ENCODE results near the gene CDC45.
"Not testable (repeated sequence)": the region's sequence is repeated elsewhere in the genome, so short reads cannot be mapped to it uniquely, and the experiment has no call there.

The CDC45 gene

DNA sequence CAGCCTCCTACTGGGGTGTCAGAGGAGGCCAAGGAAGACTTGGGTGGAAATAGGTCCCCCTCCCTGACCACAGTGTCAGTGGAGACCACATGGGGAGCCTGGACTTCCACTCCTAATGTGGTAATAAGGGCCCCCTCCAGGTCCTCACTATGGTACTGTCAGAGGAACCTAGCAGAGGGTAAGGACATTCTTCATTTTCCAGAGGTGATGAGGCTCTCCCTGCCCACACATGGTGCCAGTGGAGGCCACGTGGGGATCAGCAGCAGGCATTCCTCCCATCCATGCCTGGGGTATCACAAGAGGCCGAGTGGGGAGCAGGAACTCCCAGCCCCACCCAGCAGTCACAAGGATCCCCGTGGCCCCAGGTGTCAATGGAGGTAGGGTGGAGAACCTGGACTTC is 51.0 kb downstream of the CDC45 start:
- no peaks in the 10 kb centered on the region for H3K9me3 ChIP-seq (ENCODE audit: insufficient read depth, low read length)
- TF ChIP-seq YY1 (IDR thresholded peaks at IDR 0.05; ENCODE audit: insufficient read depth, insufficient read length), result no peak
- no peak for TF ChIP-seq SUZ12 (IDR thresholded peaks at IDR 0.05; ENCODE audit: extremely low read depth, insufficient read depth, insufficient read length)
- TF ChIP-seq ZNF274 (IDR thresholded peaks at IDR 0.05; ENCODE audit: low read depth, low read length), result no peak
- H3K4me3 ChIP-seq (ENCODE audit: insufficient read length, low read depth), result no peak overlapping the region
- H3K36me3 ChIP-seq (ENCODE audit: insufficient read depth, insufficient read length, low read length), result no peaks in the 10 kb centered on the region
- no peak overlapping the region for H3K9ac ChIP-seq (ENCODE audit: insufficient read length, low read depth)
- H3K27me3 ChIP-seq (ENCODE audit: insufficient read depth, insufficient read length), result peaks cover 9% of the 10 kb centered on the region
- DNase-seq (ENCODE audit: low read depth, low spot score), result no peak
- peaks cover 13% of the 10 kb centered on the region for H3K4me1 ChIP-seq (ENCODE audit: insufficient read depth, insufficient read length)

- not testable (repeated sequence) for H3K9ac ChIP-seq (ENCODE audit: insufficient read length, low read depth); H3K36me3 ChIP-seq (ENCODE audit: insufficient read depth, insufficient read length, low read length); H3K27me3 ChIP-seq (ENCODE audit: insufficient read depth, insufficient read length); DNase-seq (ENCODE audit: low read depth, low spot score); H3K4me3 ChIP-seq (ENCODE audit: insufficient read length, low read depth); H3K9me3 ChIP-seq (ENCODE audit: insufficient read depth, low read length)
- peaks cover 11% of the 10 kb centered on the region for H3K4me1 ChIP-seq (ENCODE audit: insufficient read depth, insufficient read length)
These were observed 51.6 kb downstream of the CDC45 start for GRCh38 chr22:19531327-19531726.

GRCh38 chr22:19533049-19533626 is 53.4 kb downstream of the CDC45 start:
- Histone ChIP-seq H3K36me3 (ENCODE audit: insufficient read depth, insufficient read length, low read length) (no peaks in the 10 kb centered on the region), H3K9ac (ENCODE audit: insufficient read length, low read depth) (no peak overlapping the region), H3K4me3 (ENCODE audit: insufficient read length, low read depth) (no peak overlapping the region), H3K27me3 (ENCODE audit: insufficient read depth, insufficient read length) (no peaks in the 10 kb centered on the region), H3K9me3 (ENCODE audit: insufficient read depth, low read length) (no peaks in the 10 kb centered on the region), H3K4me1 (ENCODE audit: insufficient read depth, insufficient read length) (peaks cover 2% of the 10 kb centered on the region)
- DNase-seq (ENCODE audit: low read depth, low spot score), result no peak
- TF ChIP-seq YY1 (IDR thresholded peaks at IDR 0.05; ENCODE audit: insufficient read depth, insufficient read length), result no peak
- no peak for TF ChIP-seq SUZ12 (IDR thresholded peaks at IDR 0.05; ENCODE audit: extremely low read depth, insufficient read depth, insufficient read length)
- no peak for TF ChIP-seq ZNF274 (IDR thresholded peaks at IDR 0.05; ENCODE audit: low read depth, low read length)

GRCh38 chr22:19533857-19534256 is 54.1 kb downstream of the CDC45 start:
- Histone ChIP-seq H3K36me3 (ENCODE audit: insufficient read depth, insufficient read length, low read length) (no peaks in the 10 kb centered on the region), H3K9ac (ENCODE audit: insufficient read length, low read depth) (no peak overlapping the region), H3K4me3 (ENCODE audit: insufficient read length, low read depth) (no peak overlapping the region), H3K4me1 (ENCODE audit: insufficient read depth, insufficient read length) (no peaks in the 10 kb centered on the region), H3K27me3 (ENCODE audit: insufficient read depth, insufficient read length) (no peaks in the 10 kb centered on the region), H3K9me3 (ENCODE audit: insufficient read depth, low read length) (no peaks in the 10 kb centered on the region)
- DNase-seq (ENCODE audit: low read depth, low spot score), result no peak
- TF ChIP-seq SUZ12 (IDR thresholded peaks at IDR 0.05; ENCODE audit: extremely low read depth, insufficient read depth, insufficient read length) (no peak), YY1 (IDR thresholded peaks at IDR 0.05; ENCODE audit: insufficient read depth, insufficient read length) (no peak), ZNF274 (IDR thresholded peaks at IDR 0.05; ENCODE audit: low read depth, low read length) (no peak)

DNA sequence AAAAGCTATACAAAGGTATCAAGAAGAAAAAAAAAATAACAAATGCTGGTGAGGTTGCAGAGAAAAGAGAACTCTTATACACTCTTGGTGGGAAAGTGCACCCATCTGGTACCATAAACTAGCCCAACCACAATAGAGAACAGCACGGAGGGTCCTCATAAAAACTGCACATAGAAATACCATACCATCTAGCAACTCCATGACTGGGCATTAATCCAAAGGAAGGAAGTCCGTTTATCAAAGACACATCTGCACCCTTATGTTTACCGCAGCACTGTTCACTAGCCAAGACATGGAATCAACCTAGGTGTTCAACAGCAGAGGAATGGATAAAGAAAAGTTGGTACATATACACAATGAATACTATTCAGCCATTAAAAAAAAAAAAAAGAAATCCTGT is 55.3 kb downstream of the CDC45 start:
- H3K36me3 ChIP-seq (ENCODE audit: insufficient read depth, insufficient read length, low read length), result no peaks in the 10 kb centered on the region
- no peaks in the 10 kb centered on the region for H3K4me1 ChIP-seq (ENCODE audit: insufficient read depth, insufficient read length)
- TF ChIP-seq SUZ12 (IDR thresholded peaks at IDR 0.05; ENCODE audit: extremely low read depth, insufficient read depth, insufficient read length) (no peak), ZNF274 (IDR thresholded peaks at IDR 0.05; ENCODE audit: low read depth, low read length) (no peak), YY1 (IDR thresholded peaks at IDR 0.05; ENCODE audit: insufficient read depth, insufficient read length) (no peak)
- no peaks in the 10 kb centered on the region for H3K27me3 ChIP-seq (ENCODE audit: insufficient read depth, insufficient read length)
- H3K9ac ChIP-seq (ENCODE audit: insufficient read length, low read depth), result no peak overlapping the region
- H3K4me3 ChIP-seq (ENCODE audit: insufficient read length, low read depth), result no peak overlapping the region
- H3K9me3 ChIP-seq (ENCODE audit: insufficient read depth, low read length), result no peaks in the 10 kb centered on the region
- no peak for DNase-seq (ENCODE audit: low read depth, low spot score)

DNA sequence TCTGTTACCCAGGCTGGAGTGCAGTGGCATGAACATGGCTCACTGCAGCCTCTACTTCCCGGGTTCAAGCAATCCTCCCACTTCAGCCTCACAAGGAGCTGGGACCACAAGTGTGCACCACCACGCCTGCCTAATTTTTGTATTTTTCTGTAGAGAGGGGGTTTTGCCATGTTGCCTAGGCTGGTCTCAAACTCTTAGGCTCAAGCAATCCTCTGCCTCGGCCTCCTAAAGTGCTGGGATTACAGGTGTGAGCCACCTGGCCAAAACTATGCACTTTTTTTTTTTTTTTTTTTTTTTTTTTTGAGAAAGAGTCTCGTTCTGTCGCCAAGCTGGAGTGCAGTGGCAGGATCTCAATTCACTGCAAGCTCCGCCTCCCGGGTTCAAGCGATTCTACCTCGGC is 56.8 kb downstream of the CDC45 start:
- no peak overlapping the region for H3K9ac ChIP-seq (ENCODE audit: insufficient read length, low read depth)
- no peak for DNase-seq (ENCODE audit: low read depth, low spot score)
- no peaks in the 10 kb centered on the region for H3K27me3 ChIP-seq (ENCODE audit: insufficient read depth, insufficient read length)
- H3K4me3 ChIP-seq (ENCODE audit: insufficient read length, low read depth), result no peak overlapping the region
- H3K9me3 ChIP-seq (ENCODE audit: insufficient read depth, low read length), result no peaks in the 10 kb centered on the region
- no peaks in the 10 kb centered on the region for H3K36me3 ChIP-seq (ENCODE audit: insufficient read depth, insufficient read length, low read length)
- TF ChIP-seq ZNF274 (IDR thresholded peaks at IDR 0.05; ENCODE audit: low read depth, low read length) (no peak), SUZ12 (IDR thresholded peaks at IDR 0.05; ENCODE audit: extremely low read depth, insufficient read depth, insufficient read length) (no peak), YY1 (IDR thresholded peaks at IDR 0.05; ENCODE audit: insufficient read depth, insufficient read length) (no peak)
- H3K4me1 ChIP-seq (ENCODE audit: insufficient read depth, insufficient read length), result no peaks in the 10 kb centered on the region

DNA sequence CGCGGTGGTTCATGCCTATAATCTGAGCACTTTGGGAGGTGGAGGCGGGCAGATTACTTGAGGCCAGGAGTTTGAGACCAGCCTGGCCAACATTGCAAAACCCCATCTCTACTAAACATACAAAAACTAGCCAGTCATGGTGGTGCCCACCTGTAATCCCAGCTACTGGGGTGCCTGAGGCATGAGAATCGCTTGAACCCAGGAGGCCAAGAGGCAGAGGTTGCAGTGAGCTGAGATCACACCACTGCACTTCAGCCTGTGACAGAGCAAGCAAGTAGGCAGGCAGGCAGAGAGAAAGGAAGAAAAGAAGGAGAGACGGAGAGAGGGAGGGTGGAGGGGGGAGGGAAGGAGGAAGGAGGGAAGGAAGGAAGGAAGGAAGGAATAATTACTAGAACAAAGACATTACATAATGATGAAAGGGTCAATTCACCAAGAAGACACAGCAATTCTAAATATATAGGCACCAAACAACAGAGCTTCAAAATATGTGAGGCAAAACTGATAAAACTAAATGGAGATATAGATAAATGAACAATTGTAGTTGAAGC is 58.3 kb downstream of the CDC45 start:
- Histone ChIP-seq H3K4me1 (ENCODE audit: insufficient read depth, insufficient read length) (no peaks in the 10 kb centered on the region), H3K9ac (ENCODE audit: insufficient read length, low read depth) (no peak overlapping the region), H3K27me3 (ENCODE audit: insufficient read depth, insufficient read length) (no peaks in the 10 kb centered on the region), H3K9me3 (ENCODE audit: insufficient read depth, low read length) (no peaks in the 10 kb centered on the region), H3K4me3 (ENCODE audit: insufficient read length, low read depth) (no peak overlapping the region), H3K36me3 (ENCODE audit: insufficient read depth, insufficient read length, low read length) (no peaks in the 10 kb centered on the region)
- DNase-seq (ENCODE audit: low read depth, low spot score), result no peak
- TF ChIP-seq SUZ12 (IDR thresholded peaks at IDR 0.05; ENCODE audit: extremely low read depth, insufficient read depth, insufficient read length) (no peak), YY1 (IDR thresholded peaks at IDR 0.05; ENCODE audit: insufficient read depth, insufficient read length) (no peak), ZNF274 (IDR thresholded peaks at IDR 0.05; ENCODE audit: low read depth, low read length) (no peak)

All from NT2/D1 (cell line).